ENCODE data around the gene WFDC2.

WFDC2 gene, protein sequence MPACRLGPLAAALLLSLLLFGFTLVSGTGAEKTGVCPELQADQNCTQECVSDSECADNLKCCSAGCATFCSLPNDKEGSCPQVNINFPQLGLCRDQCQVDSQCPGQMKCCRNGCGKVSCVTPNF

DNA sequence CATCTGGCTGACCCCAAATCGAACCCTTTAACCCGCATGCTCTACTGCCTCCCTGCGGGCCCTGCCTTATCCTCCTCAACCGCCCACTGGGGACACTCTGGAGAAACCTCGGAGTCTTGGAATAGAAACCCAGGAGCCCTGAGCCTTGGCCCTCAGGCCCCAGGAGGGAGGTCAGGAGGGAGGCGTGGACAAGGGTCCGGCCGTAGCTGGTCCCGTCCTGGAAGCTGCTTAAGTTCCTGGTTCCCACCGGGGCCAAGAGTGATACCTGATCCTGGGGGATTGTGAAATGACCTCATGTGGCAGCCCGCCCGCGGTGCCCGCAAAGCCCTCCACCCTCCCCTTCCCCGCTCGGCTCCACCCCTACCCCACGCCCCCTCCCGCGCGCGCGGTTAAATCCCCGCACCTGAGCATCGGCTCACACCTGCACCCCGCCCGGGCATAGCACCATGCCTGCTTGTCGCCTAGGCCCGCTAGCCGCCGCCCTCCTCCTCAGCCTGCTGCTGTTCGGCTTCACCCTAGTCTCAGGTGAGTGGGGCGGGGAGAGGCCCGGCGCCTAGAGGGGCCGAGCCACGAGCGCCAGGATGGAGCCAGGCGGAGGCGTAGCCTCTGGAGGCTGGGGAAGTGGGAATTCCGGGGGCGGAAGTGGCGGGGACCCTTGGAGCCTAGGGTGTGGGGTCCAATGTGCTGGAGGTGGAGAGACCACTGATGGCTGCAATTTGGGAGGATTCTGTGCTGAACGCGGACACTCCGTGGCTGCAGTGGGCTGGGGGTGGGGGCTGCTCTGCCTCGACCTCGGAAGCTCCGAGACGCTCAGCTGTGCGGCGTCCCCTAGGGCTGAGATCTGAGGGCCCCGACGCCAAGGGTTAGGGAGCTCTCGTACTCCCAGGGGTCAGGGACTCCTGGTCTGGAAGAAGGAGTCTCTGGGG lies at the start of gene WFDC2:
TSS of gene WFDC2 (plus strand) at position 418 of the 926 bp plus-strand sequence. CDS start at position 447, 29 bp downstream.
- peak; percentile 12 for DNase-seq

DNA sequence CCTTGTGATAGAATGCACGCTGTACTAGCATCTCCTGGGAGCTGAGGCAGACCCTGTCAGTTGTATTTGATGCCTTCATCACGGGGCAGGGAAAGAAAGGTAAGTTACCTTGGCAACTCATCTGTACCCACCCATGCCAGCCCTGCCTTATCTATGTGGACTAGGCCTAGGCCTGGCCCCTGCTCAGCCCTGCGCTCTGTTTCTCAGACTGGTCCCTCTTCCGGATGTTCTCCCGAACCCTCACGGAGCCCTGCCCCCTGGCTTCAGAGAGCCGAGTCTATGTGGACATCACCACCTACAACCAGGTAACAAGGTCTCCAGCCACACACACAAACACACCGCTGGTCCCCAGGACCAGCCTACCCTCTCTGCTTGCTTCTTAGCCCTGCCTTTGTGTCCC lies 49.4 kb upstream of the WFDC2 start:
- DNase-seq, result no peak

DNA sequence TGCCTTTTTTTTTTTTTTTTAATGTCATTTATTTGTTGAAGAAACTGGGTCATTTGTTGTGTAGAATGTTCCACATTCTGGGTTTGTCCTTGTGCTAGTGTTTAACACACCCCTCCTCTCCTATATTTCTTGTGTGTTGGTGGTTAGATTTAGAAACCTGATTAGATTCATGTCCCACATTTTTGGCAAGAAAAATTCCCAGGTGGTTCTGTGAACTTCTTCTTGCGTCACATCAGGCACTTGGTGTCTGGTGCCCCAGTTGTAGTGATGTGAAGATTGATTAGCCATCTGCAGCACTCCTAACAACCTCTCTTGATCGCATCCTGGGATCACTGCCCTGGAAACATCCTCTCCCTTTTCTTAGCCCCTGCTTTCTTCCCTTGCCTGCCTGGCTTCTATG lies 45.9 kb upstream of the WFDC2 start:
- no peak for DNase-seq

DNA sequence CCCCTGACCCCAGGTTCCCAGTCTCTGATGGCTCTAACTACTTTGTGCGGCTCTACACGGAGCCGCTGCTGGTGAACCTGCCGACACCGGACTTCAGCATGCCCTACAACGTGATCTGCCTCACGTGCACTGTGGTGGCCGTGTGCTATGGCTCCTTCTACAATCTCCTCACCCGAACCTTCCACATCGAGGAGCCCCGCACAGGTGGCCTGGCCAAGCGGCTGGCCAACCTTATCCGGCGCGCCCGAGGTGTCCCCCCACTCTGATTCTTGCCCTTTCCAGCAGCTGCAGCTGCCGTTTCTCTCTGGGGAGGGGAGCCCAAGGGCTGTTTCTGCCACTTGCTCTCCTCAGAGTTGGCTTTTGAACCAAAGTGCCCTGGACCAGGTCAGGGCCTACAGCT lies 44.0 kb upstream of the WFDC2 start:
- DNase-seq, result no peak

DNA sequence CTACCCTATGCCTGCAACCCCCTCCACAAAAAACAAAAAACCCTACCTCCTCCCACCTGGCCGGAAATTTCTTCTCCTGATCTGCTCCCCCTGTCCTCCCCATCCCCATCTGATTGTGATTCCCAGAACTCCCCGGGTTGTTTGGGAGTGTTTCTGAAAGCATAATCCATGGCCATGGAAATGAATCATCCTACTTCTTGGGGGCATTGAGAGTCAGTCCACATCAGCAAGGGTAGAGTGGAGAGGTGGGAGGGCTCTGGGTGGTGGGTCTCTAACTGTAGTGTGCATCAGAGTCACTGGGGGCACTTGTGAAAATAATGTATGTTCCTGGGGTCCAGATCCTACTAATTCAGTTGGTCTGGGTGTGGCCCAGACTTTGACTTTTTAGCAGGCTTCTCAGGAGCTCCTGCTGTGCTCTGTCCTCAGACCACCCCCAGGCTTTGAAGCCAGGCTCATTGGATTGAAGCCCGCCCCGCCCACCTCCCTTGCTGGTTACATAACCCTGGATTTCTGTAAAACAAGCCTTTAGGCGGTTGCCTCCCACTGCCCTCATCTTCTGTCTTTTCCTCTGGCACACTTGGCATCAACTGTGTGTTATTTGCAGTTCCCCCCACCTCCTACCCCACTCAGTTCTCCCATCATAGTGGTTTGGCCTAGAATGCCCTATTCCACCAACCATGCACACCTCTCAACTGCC lies 43.1 kb upstream of the WFDC2 start:
- DNase-seq, result no peak

DNA sequence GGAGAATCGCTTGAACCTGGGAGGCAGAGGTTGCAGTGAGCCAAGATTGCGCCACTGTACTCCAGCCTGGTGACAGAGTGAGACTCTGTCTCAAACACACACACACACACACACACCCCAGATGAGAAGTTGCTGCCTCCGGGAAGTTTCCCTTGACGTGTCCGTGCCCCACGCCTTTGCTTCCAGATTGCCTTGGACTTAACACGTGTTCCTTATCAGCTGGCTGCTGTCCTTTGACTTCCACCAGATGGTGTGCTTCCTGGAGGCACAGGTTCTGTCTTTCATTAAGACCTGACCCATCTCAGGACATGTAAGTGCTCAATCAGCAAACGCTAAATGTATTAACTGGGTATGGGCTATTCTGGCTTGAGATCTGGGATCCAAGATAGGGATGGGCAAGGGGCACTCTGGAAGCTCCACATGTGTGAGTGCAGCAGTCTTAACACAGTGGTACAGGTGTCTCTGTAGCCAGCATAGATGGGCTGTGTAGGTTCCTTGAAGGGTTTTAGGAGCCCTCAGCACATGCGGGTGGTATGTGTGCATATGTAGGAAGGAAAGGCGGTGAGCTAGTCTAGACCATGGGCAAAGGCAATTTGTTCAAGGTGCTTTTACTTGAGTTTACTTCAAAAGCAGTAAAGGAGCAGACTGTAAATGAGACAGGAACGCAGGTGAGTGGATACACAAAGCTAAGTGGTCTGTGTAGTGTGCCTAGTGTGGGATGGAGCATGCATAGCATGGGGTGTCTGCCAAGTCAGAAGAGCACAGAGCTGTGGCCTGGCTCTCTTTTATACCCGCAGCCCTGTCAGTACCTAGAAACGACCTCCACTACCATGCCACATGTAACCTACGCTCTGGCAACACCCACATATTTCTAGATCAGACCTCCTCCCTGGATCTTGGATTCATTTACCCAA lies 42.1 kb upstream of the WFDC2 start:
- no peak for DNase-seq

DNA sequence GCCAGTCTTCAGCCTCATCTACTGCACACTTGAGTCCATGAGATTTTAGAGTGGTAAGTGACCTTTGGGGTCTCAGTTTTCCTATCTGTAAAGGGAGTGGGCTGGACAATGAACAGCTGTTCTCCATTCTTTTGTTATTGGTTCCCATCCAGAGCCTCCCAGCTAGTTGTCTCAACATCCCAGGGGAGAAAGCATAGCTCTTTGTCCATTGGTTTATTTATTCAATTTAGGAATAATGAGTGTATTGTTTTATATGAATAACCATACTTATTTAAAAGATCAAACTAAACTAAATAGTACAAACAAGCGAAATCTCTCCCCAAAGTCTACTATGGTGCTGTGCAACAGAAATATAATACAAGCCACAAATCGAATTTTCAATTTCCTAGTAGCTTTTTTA lies 39.9 kb upstream of the WFDC2 start:
- no peak for DNase-seq

DNA sequence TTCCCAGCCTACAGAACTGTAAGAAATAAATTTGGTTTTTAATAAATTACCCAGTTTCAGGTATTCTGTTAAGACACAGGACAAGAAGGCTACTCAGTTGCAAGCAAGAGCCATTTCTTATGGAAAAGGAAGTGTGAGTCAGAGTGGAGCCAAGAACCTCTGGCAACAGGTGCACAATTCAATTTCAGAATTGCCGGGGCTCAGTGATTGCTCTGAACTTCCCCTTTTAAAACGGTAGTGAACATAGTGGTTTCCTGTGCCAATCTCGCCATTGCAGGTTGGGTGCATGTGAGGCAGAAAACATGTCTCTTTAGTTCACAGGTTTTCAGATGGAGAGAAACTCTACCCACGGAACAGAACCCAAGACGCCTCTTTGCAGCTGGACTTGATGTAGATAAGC lies 37.3 kb upstream of the WFDC2 start:
- no peak for DNase-seq

DNA sequence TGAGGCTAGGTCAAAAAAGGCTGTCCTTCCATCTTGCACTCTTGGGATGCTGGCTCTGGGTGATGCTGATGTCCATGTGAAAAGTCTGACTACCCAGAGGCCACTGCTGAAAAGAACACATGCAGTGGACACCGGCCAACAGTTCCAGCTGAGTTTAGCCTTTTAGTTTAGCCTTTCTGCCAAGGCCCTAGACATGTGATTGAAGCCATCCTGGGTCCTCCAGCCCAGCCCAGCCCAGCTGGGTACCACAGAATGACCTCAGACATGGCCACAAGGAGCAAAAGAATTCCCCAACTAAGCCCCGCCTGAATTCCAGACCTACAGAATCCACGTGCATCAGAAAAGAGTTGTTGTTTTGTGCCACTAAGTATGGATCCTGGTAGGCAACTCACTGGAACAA lies 36.2 kb upstream of the WFDC2 start:
- no peak for DNase-seq

DNA sequence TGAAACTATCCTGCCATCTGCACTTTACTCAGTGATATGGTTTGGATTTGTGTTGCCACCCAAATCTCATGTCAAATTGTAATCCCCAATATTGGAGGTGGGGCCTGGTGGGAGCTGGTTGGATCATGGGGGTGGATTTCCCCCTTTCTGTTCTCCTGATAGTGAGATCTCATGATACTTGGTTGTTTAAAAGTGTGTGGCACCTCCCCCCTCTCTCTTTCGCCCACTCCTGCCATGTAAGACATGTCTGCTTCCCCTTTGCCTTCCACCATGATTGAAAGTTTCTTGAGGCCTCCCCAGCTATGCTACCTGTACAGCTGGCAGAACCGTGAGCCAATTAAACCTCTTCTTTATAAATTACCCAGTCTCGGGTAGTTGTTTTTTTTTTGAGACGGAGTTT lies 35.6 kb upstream of the WFDC2 start:
- no peak for DNase-seq

DNA sequence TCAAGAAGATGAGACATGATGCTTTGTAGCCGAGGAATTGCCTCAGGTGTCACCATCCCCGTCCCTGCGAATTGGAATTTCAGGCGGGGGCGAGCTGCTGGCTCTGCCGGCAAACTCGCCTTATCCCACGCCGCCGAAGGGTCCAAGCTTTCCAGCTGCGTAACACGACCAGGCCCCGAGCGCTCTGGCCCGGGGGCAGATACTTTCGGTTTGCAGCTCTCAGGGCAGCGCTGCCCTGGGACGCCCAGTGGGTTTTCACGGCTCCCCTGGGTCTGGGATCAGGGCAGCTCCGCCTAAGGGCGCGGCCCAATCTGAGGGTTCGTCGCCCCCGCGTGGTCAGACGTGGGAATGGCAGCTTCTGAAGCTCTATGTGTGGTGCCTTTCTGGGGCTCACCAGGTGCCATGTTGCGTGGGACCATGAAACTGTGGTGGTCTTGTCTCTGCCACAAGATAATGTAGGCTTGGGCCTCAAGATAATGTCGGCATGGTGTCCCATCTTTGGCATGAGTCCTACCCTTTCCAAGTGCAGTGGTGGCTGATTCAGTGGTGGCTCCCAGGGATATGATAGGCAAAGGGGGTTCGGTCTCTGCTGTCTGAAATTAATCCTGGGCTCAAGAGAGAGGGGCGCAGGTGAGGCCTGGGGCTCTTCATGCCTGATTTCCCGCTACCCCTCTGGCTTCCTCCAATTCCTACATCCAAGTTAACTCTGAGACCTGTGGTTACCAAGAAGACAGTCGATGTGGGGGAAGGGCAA lies 32.6 kb upstream of the WFDC2 start:
- peak; percentile 90 for DNase-seq

DNA sequence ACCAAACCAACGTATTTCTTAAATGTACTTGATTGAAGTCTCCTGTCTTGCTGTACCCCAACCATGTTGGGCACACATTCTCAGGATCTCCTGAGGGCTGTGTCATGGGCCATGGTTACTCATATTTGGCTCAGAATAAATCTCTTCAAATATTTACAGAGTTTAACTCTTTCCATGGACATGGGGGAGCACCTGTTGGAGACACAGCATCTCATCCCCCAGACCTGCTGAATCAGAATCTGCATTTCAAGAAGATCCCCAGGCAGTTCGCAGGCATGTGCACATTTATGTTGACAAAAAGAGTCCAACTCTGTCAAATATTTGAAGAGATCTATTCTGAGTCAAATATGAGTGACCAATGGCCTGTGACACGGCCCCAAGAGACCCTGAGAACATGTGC lies 29.1 kb upstream of the WFDC2 start:
- DNase-seq, result no peak

DNA sequence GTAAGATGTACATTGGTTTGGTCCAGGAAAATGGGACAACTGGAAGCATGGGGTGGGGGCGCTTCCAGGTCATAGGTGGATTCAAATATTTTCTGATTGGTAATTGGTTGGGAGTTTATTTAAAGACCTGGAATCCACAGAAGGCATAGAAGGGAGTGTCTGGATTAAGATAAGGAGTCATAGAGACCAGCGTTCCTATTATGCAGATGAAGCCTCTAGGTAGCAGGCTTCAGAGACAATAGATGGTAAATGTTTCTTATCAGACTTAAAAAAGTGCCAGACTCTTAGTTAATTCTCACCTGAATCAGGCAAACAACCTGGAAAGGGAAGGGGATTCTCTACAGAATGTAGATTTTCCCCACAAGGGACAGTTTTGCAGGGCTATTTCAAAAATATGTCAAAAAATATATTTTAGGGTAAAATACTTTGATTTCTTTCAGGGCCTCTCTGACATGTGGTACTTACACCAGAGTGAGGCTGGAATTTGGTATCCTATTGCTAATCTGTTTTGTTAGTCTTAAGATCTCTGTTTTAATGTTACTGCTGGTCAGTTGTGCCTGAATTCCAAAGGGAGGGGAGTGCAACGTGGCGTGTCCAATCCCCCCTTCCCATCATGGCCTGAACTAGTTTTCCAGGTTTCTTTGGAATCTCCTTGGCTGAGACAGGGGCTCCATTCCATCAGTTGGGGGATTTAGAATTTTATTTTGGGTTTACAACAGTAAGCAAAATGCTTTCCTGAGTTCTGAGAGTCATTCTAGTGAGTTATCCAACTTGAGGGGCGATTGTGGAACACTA lies 28.5 kb upstream of the WFDC2 start:
- DNase-seq, result no peak

DNA sequence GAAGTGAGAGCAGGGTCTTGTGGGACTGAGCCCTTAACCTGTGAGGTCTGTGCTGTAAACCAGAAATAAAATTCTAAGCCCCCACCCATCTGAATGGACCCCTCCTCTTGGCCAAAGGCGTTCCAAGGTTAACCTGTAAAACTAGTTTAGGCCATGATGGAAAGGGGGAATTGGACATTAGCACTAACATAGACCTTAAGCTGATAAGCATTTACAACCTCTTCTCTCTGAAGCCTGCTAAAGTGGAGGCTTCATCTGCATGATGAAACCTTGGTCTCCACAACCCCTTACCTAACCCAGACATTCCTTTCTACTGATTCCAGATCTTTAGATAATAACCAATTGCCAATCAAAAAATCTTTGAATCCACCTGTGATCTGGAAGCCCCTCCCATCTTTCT lies 27.8 kb upstream of the WFDC2 start:
- DNase-seq, result no peak

DNA sequence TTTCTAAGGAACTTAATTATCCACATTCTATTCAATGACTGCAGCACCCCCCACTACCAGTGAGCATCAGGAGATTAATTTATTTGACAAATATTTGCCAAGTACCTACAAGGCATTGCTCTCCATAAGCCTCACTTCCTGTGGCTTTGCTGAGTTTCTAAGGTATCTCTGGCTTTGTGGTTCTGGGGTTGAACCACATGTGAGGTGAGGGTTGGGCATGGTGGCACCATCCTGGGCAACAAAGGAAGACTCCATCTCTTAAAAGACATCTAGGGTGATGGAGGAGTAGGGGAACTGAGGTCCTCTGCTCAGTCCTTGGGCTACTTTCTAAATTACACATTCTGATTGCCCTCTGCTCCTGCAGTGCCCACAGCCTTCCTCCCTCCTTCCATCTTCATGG lies 25.5 kb upstream of the WFDC2 start:
- DNase-seq, result no peak

DNA sequence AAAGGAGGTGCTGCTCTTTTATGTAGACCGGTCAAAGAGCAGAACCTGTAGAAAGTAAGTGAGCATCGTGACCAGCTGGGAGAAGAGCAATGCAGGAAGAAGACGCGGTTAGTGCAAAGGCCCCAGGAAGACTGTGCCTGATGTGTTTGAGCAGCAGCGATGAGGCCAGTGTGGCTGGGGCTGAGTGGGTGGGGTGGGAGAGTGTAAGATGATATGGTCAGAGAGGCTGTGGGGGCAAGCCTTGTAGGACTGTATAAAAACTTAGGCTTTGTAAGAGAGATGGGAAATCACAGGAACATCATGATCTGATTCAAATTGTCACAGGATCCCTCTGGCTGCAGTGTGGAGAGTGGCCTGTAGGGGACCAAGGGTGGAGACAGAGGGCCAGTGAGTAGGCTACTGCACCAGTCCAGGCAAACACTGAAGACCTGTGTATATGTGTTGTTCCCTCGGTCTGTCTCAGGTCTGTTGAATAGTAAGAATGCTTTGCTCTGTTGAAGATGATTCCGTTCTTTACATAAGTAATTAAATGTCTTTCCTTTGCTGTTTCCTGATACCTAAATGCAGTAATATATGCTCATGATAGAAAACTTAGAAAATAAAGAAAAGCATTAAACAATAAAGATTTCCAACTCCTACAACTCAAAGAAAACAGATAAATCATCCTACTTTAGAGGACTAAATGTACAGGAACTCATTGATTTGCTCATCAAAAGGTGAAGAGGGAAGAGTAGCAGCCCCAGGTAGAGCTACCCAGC lies 23.6 kb upstream of the WFDC2 start:
- DNase-seq, result peak; percentile 54

DNA sequence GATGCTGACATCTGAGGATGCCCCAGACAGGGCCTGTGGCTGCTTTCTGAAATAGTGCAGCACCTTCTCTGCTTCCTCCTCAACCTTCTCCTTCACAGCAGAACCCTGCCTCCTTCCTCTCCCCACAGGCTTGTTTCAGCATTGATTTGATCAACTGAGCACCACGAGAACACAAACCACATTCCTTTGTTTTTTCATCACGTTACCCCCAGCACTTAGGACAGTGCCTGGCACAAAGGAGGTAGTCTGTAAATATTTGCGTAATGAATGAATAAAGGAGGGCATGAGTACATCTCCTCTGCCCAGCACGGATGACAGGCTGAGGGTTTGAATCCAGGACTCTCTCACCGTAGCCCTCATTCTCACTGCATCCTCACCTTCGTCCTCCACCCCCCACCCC lies 21.3 kb upstream of the WFDC2 start:
- DNase-seq, result no peak

DNA sequence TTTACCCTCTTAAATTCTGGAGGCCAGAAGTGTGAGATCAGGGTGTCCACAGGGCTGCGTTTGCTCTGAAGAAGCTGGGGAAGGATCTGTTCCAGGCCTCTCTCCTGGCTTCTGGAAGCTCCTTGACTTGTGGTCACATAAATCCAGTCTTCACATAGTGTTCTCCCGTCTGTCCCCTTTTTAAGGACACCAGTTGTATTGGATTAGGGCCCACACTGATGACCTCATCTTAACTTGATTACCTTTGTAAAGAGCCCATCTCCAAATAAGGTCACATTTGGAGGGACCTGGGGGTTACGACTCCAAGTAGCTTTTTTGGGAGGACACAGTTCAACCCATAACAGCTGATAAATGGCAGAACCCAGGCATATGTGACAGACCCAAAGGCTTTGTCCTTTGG lies 20.0 kb upstream of the WFDC2 start:
- DNase-seq, result no peak

DNA sequence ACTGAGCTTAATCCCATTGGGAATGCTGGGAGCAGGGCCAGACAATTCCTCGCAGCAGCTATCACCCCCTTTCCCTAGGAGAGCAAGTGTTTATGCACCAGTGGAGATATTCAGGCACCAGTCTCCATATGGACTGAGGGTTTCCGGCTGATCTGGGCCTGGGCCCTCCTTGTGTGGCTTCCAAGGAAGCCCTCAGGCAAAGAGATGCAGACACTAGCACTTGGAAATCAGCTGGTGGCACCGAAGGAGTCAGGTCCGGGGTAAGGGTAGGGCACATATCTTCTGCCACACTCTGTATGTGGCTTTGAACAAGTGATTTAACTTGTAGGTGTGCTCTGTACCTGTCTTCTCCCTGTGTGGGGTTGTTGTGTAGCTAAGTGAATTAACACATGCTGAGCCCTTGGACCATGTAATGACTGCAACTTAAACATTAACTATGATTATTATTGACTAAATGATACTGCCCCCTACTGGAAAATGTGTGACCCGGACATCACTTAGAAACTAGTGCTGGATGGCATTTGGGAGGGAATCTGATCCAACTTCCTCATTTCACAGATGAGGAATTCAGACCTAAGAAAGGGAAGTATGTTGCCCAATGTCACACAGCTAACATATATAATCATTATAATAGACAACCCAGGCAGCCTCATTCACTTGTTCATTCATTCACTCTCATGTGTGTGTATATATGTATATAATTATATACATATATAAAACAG lies 19.3 kb upstream of the WFDC2 start:
- no peak for DNase-seq

DNA sequence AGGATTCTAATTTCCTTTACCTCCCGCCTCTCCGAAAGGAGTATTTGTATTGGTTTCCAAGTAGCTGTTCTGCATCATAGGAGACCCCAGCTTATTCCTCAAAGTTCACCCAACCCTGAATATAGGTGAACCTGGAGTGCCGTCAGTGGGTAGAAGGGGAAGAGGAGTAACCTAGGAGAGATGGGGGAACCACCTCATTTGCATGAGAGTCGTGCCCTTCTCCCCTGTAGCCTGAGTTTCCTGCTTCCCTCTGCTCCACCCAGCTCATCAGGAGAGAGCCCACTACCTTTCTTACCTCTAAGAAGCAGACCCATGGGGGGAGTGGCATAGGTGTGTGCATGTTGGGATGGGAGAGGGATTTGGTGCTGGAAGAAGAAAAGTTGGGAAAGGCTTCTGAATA lies 17.3 kb upstream of the WFDC2 start:
- DNase-seq, result no peak

Measured in activated CD4-positive, alpha-beta T cell treated with anti-CD3 and anti-CD28 coated beads for 48 hours (primary cell).